Measurements from ENCODE around the gene REV3L. TPM values are rescaled to one million over a fixed set of nuclear protein-coding genes. Genes with fewer than 3 reads are reported as not detected.

The REV3L gene
- total and polyA plus RNA-seq, 9 of the 15 experiments (the other 6 are each of a cell fraction or from before 2014, with no cell fraction given) = 5.5 to 24.4 (median 14.4) TPM

DNA sequence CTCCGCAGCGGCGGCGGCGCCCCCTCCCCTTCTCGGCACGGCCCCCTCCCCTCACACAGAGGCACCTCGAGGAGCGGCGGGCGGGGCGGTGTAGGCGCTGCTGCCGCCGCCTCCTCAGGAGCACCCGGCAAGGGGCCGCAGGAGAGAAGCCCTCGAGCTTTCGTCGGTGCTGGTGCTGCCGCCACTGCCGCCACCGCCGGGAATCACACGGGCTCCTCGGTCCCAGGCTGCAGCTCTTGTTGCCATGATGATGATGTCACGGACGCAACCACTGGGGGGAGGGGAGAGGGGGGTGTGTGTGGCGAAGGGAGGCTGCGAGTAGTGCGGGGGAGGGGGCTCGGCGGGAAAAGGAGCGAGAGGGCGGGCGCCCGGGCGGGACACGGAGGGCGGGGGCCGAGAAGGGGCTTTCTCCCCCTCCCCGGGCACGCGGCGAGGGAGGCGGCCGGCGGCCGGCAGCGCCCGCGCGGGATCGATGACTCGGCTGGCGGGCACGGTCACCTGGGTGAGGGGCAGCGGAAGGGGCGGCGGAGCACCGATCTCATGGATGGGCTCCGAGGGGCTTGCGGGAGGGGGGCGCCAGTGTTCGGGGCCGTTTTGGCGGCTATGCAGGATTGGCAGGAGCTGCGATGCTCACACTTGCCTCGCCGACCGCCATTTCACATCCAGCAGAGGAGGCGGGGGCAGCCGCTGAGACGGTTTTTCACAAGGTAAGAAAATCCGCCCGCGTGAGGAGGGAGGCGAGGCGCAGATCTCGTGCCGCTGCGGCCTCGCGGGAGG lies at the start of gene REV3L (continued):
- 0 out of 2 replicates have a peak, but pooled peaks have one; percentile 19 for TF ChIP-seq MITF (IDR thresholded peaks at IDR 0.05)
- TF ChIP-seq TAF9B (IDR thresholded peaks at IDR 0.05; ENCODE audit: partially characterized antibody) = peak; percentile 75
- TF ChIP-seq, protein P1, sequence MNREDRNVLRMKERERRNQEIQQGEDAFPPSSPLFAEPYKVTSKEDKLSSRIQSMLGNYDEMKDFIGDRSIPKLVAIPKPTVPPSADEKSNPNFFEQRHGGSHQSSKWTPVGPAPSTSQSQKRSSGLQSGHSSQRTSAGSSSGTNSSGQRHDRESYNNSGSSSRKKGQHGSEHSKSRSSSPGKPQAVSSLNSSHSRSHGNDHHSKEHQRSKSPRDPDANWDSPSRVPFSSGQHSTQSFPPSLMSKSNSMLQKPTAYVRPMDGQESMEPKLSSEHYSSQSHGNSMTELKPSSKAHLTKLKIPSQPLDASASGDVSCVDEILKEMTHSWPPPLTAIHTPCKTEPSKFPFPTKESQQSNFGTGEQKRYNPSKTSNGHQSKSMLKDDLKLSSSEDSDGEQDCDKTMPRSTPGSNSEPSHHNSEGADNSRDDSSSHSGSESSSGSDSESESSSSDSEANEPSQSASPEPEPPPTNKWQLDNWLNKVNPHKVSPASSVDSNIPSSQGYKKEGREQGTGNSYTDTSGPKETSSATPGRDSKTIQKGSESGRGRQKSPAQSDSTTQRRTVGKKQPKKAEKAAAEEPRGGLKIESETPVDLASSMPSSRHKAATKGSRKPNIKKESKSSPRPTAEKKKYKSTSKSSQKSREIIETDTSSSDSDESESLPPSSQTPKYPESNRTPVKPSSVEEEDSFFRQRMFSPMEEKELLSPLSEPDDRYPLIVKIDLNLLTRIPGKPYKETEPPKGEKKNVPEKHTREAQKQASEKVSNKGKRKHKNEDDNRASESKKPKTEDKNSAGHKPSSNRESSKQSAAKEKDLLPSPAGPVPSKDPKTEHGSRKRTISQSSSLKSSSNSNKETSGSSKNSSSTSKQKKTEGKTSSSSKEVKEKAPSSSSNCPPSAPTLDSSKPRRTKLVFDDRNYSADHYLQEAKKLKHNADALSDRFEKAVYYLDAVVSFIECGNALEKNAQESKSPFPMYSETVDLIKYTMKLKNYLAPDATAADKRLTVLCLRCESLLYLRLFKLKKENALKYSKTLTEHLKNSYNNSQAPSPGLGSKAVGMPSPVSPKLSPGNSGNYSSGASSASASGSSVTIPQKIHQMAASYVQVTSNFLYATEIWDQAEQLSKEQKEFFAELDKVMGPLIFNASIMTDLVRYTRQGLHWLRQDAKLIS (CRISPR knock-in tag; IDR thresholded peaks at IDR 0.05) = peak; percentile 78; the same call in 1 of the 2 replicates
- TF ChIP-seq FOXM1 (IDR thresholded peaks at IDR 0.05; ENCODE audit: low read depth) = no peak
- peak; percentile 90; the same call in 1 of the 2 replicates for TF ChIP-seq FOXM1 (CRISPR knock-in tag; IDR thresholded peaks at IDR 0.05; ENCODE audit: low read depth)
- peak; percentile 62; the same call in 1 of the 2 replicates for TF ChIP-seq XRCC5 (IDR thresholded peaks at IDR 0.05; ENCODE audit: low read depth, low read length)
- peak; percentile 45; the same call in 1 of the 2 replicates for TF ChIP-seq BRD4 (IDR thresholded peaks at IDR 0.05)
- no peak for TF ChIP-seq ATF1 (CRISPR knock-in tag; IDR thresholded peaks at IDR 0.05)
- TF ChIP-seq ATF1 (tag; IDR thresholded peaks at IDR 0.05) = peak; percentile 76
- TF ChIP-seq ZNF41 (CRISPR knock-in tag; conservative IDR thresholded peaks at IDR 0.05) = no peak
- no peak for TF ChIP-seq ZNF24 (IDR thresholded peaks at IDR 0.05)
- TF ChIP-seq, protein P2, sequence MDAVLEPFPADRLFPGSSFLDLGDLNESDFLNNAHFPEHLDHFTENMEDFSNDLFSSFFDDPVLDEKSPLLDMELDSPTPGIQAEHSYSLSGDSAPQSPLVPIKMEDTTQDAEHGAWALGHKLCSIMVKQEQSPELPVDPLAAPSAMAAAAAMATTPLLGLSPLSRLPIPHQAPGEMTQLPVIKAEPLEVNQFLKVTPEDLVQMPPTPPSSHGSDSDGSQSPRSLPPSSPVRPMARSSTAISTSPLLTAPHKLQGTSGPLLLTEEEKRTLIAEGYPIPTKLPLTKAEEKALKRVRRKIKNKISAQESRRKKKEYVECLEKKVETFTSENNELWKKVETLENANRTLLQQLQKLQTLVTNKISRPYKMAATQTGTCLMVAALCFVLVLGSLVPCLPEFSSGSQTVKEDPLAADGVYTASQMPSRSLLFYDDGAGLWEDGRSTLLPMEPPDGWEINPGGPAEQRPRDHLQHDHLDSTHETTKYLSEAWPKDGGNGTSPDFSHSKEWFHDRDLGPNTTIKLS (IDR thresholded peaks at IDR 0.05; ENCODE audit: borderline replicate concordance, low read depth) = no peak
- no peak for TF ChIP-seq TARDBP (IDR thresholded peaks at IDR 0.05)
- TF ChIP-seq TOE1 (IDR thresholded peaks at IDR 0.05; ENCODE audit: borderline replicate concordance) = peak; percentile 63; the same call in 1 of the 2 replicates
- 0 out of 2 replicates have a peak, but pooled peaks have one; percentile 56 for TF ChIP-seq TOE1 (CRISPR knock-in tag; IDR thresholded peaks at IDR 0.05; ENCODE audit: borderline replicate concordance, low read depth)
- TF ChIP-seq RBM14 (IDR thresholded peaks at IDR 0.05; ENCODE audit: borderline replicate concordance, insufficient read depth, low read depth, low read length) = no peak
- no peak for TF ChIP-seq MCM2 (IDR thresholded peaks at IDR 0.05; ENCODE audit: low read depth)
- peak in 1 of 2 experiments; percentile 86; a peak in 2 of 4 replicates for TF ChIP-seq ZMIZ1 (IDR thresholded peaks at IDR 0.05; ENCODE audit: low read depth in 2 of 2, low read length in 2 of 2)
